Astrocyte of the cerebellum (primary cell): ENCODE data around the gene MAPKAP1.

Source experiments
- DNase-seq: peaks from one replicate; pipeline ENCODE4 v3.0.0-alpha.2; 2011; ENCODE audit warnings: low read depth
- H3K4me3 ChIP-seq: 2 replicates; pipeline ENCODE4 v1.5.1; 2011; ENCODE audit warnings: mild to moderate bottlenecking, low read depth, low read length, moderate library complexity
- CTCF ChIP-seq: IDR thresholded peaks from 2 replicates; pipeline ENCODE4 v1.5.1; 2012; ENCODE audit warnings: low read length, low read depth, moderate library complexity, mild to moderate bottlenecking; ENCODE audit errors: missing control alignments
- in situ Hi-C: cut with HindIII; loops from 2 replicates; pipeline ENCODE4 v1.10.0; 2017; ENCODE audit warnings: low sequenced_read_pairs

Gene MAPKAP1

GRCh38 chr9:125493881-125494652 is 212.9 kb downstream of the MAPKAP1 start:
- H3K4me3 ChIP-seq: no peak overlapping the region
- in situ Hi-C loops: no loop called here
- DNase-seq: no peak
- no peak for TF ChIP-seq CTCF

DNA sequence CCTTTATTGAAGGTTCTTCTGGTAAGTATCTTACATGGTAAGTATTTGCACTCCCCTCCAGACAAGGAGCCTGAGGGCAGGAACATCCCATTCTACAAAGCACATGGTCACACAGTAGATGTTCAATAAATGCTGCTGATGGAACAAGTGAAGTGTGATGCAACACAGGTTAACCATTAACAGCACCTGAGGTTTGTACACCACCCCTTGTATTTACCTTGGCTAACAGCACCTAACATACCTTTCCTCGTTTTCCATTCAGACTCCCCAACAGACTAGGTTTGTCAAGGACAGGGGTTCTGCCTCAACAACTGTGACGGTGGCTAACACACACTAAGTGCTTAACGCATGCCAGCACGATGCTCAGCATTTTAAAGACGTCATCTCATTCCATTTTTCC is 213.6 kb downstream of the MAPKAP1 start:
- no peak for DNase-seq
- no peak for TF ChIP-seq CTCF
- in situ Hi-C loops: no loop called here
- H3K4me3 ChIP-seq: no peak overlapping the region

DNA sequence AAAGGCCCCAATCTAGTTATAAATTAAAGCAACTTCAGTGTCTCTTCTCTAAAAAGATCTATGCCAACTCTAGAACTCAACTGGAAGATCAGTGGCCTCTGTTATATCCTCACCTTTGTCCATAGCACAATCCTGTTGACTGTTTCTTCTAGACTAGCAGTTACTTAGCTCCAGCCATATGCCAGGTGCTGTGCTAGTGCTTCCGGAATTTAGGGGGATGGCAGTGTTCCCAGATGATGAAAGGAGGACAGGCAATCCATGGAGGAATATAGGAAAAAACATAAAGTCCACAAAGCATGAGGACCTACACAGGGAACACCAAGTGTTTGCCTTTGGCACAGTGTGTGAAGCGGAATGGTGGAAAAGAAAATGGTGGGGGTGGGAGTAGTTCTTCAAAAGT is 214.3 kb downstream of the MAPKAP1 start:
- no peak for TF ChIP-seq CTCF
- no peak for DNase-seq
- no peak overlapping the region for H3K4me3 ChIP-seq
- in situ Hi-C loops: no loop called here

DNA sequence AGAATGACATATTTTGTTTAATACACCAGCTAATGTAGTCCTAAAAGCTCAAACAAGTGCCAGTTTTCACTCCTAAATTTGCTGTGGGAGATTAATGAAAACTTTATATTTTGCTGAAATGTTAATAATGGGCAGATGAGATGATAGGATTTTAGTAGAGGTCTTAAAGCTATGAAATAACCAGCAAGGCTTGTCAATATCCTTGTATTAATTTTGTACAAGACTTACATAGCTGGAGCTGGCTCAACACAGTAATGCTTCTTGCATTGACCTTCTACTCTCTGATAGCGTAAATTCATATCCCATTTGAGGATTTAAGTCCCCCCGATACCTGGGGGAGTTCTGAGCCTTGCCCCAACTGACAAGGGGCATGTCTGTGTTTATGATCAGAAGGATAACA is 219.2 kb downstream of the MAPKAP1 start:
- H3K4me3 ChIP-seq: no peak overlapping the region
- DNase-seq: no peak
- no peak for TF ChIP-seq CTCF
- in situ Hi-C loops: no loop called here

DNA sequence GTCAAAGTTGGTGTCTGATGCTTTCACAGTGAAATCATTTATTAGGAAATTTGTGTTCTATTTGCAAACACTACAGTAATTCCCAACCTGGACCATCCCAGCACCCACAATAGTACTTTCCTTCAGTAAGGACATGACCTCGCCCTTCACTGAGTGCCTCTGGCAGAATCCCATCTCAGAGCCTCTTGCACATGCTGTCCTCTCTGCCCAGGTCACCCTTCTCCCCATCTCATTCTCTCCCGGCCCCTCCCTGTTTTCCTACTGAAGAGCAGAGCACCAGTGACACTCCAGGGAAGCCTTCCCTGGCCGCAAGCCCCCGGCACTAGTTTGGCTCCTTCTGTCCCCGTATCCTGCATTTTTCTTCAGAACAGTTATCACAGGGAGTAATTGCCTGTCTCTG is 220.4 kb downstream of the MAPKAP1 start:
- TF ChIP-seq CTCF: no peak
- no peak overlapping the region for H3K4me3 ChIP-seq
- no peak for DNase-seq
- in situ Hi-C loops: no loop called here

- DNase-seq: no peak
- in situ Hi-C loops: no loop called here
- no peak for TF ChIP-seq CTCF
- no peak overlapping the region for H3K4me3 ChIP-seq
These were observed 220.9 kb downstream of the MAPKAP1 start for GRCh38 chr9:125486152-125486508.
